ENCODE results near the gene SH3PXD2B. TPM values are rescaled to one million over a fixed set of nuclear protein-coding genes. Genes with fewer than 3 reads are reported as not detected.

Gene SH3PXD2B
- 84.9 TPM for polyA plus RNA-seq (2013, experiment 1 of 2; ENCODE audit: insufficient read length)
- polyA plus RNA-seq (2013, experiment 2 of 2; ENCODE audit: insufficient read length): 86.2 TPM

GRCh38 chr5:172454358-172455086 lies at the start of gene SH3PXD2B:
SH3PXD2B (minus strand) TSS chr5:172454525; CDS start chr5:172454352, 173 bp downstream.
- peak; percentile 69 for DNase-seq

DNA sequence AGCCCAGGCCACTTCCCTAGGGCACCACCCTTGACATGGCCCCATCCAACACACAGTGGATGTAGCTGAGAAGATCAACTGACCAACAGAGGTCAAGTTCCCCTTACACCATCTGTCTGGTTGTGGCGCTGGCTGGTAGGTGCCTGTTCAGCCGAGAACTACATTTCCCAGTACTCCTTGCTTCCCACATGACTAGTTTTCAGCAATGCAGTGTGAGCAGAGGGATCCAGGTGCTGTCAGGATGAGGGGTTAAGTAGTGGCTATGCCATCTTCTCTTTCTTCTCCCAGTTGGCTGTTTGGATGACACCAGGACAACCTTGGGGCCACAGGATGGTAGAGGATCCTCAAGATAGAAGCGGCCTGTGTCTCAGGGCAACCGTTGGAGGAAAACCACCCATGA lies 48.6 kb upstream of the SH3PXD2B start:
- no peak for DNase-seq

GRCh38 chr5:172502410-172502809 lies 48.1 kb upstream of the SH3PXD2B start:
- DNase-seq: no peak

- DNase-seq: no peak
Measured at GRCh38 chr5:172501708-172502320, 47.5 kb upstream of the SH3PXD2B start.

- DNase-seq: no peak
Measured at GRCh38 chr5:172499287-172499686, 45.0 kb upstream of the SH3PXD2B start.

DNA sequence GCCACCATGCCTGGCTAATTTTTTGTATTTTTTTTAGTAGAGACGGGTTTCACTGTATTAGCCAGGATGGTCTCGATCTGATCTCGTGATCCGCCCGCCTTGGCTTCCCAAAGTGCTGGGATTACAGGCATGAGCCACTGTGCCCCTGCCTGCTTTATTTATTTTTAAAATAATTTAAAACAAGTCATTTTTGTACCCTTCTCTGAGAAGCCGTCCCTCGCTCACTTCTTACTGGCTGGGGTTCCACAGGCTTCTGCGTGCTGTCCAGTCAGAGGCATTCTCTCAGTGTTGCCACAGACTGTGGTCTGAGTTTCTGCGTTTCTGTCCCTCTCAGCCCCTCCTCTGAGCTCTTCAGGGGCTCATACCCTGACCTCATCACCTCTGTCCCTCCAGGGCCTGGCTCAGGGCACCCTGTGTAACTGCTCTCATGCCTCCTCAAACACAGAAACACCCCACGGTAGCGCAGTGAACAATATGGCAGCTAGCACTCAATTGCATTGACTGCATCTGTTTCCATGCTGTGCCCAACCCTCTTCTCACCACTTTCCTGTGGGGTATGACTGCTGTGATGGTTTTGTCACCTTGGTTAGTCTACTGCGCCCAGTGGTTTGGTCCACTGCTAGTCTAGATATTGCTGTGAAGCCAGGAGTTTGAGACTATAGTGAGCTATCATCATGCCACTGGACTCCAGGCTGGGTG lies 44.3 kb upstream of the SH3PXD2B start:
- no peak for DNase-seq

- DNase-seq: no peak
Measured at GRCh38 chr5:172497591-172498255, 43.4 kb upstream of the SH3PXD2B start.

DNA sequence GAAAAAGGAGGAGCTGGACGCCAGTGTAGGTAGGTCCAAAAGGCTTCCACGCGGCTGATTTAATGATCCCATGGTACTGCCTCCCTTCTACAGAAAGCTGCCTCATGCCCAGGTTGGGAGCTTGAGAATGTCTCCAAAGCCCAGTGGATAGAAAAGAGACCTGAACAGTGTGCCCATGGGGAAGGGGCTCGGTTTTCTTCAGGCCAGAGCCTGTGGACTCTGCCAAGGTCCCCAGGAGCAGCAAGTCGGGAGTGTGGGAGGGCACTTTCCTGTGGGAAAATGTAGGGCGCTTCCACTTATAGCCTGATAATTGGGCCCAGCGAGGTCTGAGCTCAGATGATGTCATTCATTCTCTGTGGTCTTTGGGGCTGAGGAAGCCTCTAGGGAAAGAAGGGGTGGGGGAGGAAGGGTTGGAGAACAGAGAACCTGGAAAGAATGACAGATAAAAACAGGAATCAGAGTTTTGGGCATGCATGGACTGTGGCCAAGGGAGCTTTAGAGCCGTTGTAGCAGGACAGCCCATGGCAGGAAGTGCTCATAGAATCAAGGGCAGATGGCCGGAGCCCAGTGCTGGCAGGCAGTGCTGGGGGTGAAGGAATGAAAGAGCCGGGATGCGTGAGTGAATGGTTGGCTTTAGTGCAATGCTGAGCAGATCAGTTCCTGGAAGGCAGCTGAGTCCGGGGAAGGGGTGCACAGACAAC lies 42.5 kb upstream of the SH3PXD2B start:
- DNase-seq: peak; percentile 62

DNA sequence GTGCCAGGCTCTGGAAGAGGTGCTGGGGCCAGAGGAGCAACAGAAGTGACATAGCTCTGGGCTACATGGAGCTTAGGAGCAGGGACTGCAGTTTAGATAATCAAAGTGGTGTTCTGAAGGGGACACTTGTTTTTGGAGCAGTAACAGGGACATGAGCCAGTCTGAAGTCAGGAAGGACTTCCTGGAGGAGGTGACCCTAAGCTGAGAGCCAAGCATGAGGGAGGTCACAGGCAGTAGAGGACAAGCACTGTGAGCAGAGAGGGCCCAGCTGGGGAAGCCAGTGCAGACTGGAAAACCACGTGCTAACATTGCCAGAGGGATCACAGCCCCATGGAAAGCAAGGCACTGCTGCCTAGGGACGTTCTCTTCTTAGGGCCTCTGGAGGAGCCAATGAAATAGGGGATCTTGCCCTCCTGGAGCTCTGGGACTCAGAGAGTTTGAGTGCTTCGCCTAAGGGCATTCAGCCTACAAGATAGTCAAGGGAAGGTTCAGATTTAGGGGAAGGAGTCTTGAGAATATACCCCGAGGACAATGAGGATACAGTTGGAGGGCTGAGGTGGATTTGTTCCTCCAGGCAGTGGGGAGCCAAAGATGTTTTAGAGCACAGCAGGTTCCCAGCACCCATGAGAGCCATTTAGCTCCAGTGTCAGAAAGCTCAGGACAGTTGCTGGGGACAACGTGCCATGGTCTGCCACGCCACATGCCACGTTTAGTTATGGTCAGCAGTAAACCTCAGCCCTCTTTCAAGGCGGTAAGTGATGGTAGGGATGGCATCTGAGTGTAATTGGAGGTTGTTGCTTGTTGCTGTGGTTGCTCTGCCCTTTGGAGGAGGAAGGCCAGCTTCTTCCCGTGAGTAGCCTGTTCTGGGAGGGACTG lies 40.5 kb upstream of the SH3PXD2B start:
- DNase-seq: no peak

DNA sequence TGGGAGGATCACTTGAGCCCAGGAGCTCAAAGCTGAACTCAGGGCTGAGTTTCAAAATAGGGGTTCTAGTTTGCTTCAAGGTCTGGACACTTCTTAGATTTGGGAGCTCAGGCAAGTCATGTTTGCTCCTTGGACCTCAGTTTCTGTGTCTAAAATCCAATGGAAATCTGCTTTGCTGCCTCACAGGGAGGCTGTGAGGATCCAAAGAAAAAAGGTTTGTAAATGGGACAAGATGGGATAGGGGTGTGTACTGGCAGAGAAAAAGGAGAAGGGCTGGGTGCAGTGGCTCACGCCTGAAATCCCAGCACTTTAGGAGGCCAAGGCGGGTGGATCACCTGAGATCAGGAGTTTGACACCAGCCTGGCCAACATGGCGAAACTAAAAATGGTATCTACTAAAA lies 39.6 kb upstream of the SH3PXD2B start:
- DNase-seq: no peak

- DNase-seq: no peak
Measured at GRCh38 chr5:172493461-172493860, 39.1 kb upstream of the SH3PXD2B start.

GRCh38 chr5:172493002-172493401 lies 38.7 kb upstream of the SH3PXD2B start:
- no peak for DNase-seq

DNA sequence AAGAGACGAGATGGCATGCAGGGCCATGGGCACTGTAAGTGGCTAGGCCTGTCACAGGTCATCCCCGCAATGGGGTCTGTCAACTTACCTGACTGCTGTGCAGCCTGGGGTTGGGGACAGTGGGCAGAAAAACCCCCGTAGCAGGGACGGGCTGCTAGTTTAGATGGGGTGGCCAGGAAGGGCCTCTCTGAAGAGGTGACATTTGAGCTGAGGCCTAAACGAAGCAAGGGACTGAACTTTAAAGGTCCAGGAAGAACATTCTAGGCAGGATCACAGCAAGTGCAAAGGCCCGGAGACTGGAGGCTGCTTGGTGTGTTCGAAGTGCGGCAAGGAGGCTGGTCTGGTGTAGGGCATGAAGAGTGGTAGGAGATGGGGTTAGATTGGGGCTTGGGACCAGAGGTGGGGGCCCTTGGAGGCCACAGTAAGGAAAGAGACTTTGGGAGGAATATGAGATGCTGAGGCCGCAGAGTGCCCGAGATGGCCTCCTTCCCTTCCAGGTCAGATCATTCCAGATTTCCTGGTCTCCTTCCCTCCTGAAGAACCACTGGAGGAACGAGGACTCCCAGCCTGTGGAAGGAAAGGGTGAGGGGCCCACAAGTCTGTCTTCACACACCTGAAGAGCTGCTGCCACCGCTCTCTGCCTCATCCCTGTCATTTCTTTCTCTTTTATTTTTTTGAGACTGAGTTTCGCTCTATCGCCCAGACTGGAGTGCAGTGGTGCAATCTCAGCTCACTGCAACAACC lies 37.9 kb upstream of the SH3PXD2B start:
- no peak for DNase-seq

DNA sequence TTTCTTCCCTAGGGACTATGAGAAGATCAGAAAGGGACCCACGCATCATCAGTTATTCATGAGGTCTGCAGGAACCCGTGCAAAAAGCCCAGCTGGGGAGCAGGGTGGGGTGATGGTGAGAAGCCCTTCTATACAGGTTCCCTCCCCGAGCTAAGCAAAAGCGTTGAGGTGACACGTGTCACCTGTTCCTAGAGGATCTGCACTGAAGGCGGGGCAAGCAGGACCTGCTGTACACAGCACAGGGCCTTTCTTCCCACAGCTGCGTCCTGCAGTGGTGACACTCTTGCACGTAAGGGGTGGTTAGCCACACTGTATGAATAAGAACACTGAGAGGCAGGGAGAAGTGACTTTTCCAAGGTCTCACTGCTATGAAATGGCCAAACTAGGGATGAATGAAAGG lies 37.2 kb upstream of the SH3PXD2B start:
- DNase-seq: no peak

DNA sequence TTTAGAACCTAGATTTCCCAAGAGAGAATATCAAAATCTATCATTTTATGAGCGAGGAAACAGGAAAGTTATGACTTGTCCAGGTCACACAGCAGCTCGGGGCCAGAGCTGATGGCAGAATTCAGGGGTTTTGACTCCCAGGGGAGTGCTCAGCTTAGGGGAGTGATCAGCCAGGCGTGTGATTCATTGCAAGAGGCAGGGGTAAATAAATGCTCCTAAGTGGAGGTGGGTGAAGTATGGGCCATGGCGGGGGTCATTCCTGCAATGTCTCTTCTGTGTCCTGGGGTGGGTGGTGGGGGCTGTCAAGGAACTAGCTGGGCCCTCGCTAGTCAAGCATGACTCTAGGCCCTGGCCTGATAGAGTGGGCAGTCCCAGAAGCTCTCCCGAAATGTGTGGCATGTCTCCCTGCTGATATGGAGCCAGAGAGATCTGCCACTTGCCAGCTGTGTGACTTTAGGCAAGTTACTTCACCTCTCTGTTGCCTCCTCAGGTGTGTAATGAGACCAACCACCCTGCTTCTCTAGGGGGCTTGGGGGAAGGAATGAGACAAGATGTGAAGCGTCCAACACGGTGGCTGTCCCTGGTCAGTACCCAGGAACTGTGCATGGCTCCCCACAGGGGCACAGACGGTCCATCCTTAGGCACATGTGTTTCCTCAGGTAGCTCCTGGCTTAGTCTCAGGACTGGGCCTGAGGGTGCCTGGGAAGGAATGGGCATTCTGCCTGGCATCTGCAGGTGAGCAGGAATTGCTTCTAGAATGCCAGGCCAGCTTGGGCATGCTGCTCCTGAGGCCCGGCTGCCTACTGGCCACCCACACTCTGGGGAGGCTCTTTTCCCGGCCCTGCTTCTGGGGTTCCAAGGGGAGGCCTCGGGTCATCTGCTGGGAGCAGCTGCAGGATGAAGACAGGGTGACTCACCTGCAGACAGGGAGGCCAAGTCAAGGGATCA lies 36.5 kb upstream of the SH3PXD2B start:
- DNase-seq: no peak

GRCh38 chr5:172488221-172488620 lies 33.9 kb upstream of the SH3PXD2B start:
- DNase-seq: no peak

DNA sequence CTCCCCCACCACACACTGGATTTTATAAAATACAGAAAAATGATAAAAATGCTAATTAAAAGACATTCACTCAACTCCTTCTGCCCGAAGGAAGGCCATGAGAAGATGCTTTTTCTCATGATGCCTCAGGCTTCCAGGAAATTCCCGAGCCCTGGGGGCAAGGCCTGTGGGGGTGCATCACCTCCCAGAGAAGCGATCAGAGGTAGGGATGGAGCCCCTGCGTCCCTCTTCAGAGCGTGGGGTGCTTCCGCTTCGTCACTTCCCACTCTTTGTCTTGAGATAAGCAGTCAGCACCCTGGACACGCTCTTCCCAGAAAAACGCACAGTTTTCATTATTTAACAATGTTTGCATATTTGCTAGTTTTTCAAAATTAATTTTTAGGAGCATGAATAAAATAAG lies 33.3 kb upstream of the SH3PXD2B start:
- DNase-seq: no peak

DNA sequence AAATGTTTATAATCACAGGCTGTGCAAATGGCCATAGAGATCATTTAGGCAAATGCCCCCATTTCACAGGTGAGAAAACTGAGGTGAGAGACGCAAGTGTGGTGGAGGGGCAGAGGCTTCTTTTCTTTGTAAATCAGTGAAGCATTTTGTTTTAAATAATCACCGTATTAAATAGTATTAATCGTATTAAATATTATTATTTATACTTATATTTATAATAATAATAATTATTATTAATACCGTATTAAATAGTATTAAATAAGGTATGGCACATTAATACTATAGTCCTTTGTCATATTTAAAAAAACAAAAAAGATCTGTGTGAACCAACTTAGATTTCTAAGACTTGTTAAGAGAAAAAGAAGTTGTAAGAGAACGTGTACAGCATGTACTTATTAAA lies 32.6 kb upstream of the SH3PXD2B start:
- DNase-seq: no peak

GRCh38 chr5:172486451-172486850 lies 32.1 kb upstream of the SH3PXD2B start:
- no peak for DNase-seq

All from fibroblast of skin of abdomen (primary cell).